GM21423 (cell line): ENCODE measurements around the gene TRAP1.

Experiments
- ATAC-seq: cut with Tn5 transposase; IDR thresholded peaks from one replicate; pipeline ENCODE4 v1.9.1; 2021; ENCODE audit warnings: mild to moderate bottlenecking, moderate library complexity; ENCODE audit not compliant: unreplicated experiment

The TRAP1 gene

GRCh38 chr16:3737181-3737580 is 19.9 kb upstream of the TRAP1 start:
- ATAC-seq: no peak

GRCh38 chr16:3736116-3736515 is 18.8 kb upstream of the TRAP1 start:
- ATAC-seq: no peak

- ATAC-seq: no peak
Observed at GRCh38 chr16:3735541-3735940, 18.2 kb upstream of the TRAP1 start.

DNA sequence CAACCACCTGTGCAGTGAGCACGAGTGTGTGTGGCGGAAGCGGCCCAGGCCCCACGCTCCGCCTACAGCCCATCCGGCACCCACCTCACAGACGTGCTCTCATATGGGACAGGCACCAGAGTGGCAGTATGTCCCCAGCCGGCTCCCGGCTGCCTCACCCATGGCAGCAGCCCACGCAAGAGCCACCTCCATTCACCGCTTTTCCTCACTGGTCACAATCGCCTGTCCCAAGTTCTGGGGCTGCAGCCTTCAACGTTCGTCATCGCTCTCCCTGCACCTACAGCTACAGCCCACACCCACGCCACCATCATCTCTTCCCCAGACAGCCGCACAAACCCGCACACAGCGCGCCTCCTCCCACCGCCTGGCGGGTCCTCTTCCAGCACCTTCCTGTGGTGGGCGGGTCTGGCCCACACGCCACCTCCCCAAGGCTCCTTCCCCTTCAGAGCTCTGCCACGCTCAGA is 17.5 kb upstream of the TRAP1 start:
- ATAC-seq: no peak

- ATAC-seq: no peak
Observed at GRCh38 chr16:3734084-3734757, 16.9 kb upstream of the TRAP1 start.

DNA sequence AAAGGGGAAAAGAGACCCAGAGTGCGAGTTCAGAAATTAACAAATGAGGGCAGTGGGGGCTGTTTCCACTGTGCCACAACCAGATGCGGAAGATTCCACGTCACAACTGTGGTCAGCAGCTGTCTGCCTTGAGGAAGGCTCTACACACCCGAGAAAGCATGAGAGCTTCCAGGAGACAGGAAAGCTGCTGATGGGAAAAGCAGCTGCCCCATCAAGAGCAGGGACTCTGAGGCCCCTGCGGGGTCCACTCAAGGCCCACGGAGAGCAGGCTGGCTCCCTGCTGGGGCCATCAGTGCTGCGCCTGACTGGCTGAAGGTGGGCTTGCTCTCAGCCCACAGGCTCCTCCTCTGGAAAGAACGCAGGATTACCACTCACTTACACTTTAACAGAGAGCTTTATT is 14.8 kb upstream of the TRAP1 start:
- ATAC-seq: no peak

- no peak for ATAC-seq
Observed at GRCh38 chr16:3731126-3731935, 14.0 kb upstream of the TRAP1 start.

DNA sequence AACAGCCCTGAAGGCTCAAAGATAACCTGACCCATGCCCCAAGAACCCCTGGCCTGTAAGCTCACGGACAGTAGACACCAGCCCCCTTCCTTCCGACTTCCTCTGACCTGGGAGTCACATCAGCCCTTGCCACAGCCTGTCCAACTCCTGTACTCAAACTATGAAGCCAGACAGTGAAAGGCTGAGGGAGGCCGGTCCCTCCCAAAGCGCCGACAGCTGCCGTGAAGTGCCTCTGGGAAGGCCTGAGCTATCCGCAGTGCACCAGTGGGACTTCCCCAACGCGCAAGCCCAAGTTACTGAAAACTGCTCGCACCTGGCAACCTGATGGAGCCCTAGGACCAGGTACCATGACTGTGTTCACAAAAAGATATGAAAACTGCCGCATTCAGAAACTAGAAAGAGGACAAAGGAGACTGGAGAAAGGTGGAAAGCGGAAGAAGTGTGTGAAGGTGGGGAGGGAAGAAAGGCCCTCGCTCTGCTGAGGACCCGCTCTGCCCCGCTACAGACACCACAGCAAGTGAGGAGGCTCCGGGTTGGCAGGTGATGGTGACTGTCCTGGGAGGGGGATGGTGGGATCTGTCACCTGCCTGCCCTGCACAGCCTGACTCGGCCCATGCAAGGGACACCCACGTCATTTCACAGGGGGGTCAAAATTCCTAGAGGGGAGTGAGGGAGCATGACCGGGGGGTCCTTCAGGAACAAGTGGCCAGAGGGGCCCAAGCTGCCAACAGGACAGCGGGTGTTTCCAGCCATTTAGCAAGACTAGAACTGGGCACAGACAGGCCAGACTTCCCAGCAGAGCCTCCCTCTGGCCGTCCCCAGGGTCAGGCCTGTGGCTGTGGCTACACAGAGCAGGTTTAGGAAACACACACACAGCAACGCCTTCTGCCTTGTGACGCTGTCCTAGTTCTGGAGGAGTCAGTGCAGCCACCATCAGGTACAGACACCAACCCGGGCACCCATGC is 13.1 kb upstream of the TRAP1 start:
- no peak for ATAC-seq

DNA sequence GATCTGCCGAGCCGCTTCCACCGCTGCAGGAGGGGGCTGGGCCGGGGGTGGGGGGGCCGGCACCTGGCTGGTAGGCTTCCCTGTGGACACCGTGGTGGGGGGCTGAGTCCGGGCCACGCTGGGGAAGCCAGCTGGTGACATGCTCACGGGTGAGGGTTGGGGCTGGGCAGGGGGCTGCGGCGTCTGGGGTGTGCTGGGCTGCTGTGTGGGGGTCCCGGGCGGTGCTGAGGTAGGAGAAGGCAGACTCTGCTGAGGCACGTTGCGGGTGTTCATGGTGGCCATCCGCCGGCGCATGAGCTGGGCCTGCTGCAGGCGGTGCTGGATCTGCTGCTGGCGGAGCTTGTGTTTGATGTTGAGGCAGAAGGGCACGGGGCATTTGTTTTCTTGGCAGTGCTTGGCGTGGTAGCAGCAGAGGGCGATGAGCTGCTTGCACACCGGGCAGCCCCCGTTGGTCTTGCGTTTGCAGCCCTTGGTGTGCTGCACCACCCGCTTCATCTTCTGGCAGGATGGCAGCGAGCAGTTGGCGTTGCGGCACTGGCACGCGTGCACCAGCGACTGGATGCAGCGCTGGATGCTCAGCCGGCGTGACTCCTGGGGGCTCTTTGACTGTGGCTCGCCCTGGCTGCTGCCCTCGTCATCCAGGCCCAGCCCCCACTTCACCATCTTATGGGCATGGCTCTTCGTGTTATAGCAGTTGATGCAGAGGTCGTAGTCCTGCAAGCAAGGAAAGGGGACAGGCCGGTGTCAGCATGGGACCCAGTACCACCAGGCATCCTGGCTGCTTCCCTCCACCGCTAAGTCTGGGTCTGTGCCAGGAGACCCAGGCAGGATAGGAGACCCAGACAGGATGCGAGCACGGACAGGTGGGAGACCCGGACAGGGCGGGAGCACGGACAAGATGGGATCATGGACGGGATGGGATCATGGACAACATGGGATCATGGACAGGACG is 12.1 kb upstream of the TRAP1 start:
- ATAC-seq: no peak

- no peak for ATAC-seq
Observed at GRCh38 chr16:3728424-3729160, 11.3 kb upstream of the TRAP1 start.

- no peak for ATAC-seq
Observed at GRCh38 chr16:3727806-3728381, 10.6 kb upstream of the TRAP1 start.

DNA sequence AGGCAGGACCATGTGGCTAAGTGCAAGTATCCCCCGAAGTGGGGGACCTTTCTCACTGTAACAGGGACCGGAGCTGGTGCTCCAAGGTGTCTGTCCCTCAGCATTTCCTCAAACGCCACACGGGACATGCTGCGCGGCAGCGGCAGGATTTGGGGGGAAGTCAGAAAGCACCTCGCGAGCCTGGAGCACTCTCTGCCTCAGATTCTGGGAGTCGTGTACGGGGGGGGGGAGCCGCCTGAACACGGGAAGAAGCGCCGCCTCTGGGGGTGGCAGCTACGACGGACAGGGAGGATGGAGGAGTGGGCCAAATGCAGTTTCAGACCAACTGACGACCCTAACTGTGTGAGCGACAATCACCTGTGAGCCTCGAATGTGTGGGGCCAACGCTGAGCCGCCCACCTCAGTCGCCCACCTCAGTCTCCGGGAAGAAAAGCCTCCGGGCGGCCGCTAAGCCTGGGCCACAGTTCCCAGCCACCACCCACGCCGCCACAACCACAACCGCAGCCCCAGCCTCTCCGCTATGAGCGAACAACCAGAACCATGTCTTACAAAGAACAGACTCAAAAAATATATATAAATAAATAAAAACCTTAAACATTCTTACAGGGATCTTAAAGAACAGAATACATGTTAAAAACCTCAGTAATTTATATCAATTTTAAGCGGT is 8.8 kb upstream of the TRAP1 start:
- ATAC-seq: no peak

GRCh38 chr16:3725276-3725675 is 8.0 kb upstream of the TRAP1 start:
- ATAC-seq: no peak

DNA sequence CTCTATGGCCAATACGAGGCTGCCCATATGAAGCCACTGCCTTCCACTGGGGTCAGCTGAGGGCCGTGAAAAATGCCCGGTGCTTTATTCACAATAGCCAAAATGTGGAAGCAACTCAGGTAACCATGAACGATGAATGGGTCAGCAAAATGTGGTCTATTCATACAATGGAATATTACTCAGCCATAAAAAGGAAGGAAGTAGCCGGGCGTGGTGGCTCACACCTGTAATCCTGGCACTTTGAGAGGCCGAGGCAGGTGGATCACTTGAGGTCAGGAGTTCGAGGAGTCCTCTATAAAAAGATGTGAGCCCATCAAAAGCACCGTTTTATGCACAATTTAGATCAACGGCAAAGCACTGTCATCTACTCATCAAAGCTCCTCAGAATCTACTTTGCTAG is 5.2 kb upstream of the TRAP1 start:
- ATAC-seq: no peak

DNA sequence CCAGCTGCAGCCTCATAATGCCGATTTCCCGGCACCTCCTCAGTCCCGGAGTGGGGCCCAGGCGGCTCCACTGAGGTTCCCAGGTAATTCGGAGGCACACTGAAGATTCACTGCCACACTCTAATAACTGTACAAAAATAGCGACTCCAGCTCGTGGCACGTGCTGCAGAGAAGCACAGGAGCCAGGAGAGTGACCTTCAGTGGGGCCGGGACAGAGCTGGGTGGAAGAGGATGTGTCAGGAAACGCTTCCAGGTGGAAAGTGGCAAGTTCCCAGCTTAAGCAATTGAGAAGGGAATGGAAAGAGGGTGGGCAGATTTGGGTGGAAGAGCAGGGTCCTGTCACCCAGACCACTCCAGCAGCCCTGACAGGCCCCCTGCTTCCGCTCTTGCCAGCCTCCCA is 3.1 kb upstream of the TRAP1 start:
- ATAC-seq: no peak

DNA sequence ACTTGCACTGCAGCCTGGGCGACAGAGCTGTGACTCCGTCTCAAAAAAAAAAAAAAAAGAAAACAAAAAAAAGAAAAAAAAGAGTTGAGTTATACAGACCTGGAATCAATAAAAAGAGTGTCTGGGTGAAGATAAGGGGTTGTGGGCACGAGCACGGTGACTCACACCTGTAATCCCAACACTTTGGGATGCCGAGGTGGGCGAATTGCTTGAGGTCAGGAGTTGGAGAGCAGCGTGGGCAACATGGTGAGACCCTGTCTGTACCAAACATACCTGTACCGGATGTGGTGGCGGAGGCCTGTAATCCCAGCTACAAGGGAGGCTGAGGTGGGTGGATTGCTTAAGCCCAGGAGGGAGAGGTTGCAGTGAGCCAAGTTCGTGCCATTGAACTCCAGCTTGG is 1.3 kb upstream of the TRAP1 start:
- ATAC-seq: no peak

DNA sequence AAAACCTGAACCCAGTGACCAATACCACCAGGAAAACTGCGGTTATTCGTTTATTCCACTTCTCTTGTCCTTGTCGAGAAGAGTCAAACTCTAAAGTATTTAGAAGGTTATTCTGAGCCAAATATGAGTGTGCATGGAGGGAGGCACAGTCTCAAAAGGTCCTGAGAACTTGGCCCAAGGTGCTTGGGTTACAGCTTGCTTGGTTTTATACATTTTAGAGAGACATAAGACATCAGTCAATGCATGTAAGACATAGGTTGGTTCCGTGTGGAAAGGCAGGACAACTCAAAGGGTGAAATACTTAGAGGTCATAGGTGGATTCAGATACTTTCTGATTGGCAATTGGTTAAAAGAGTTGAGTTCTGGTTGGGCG is 681 bp upstream of the TRAP1 start:
- ATAC-seq: no peak

- no peak for ATAC-seq
Observed at GRCh38 chr16:3716831-3717234, 491 bp downstream of the TRAP1 start.

DNA sequence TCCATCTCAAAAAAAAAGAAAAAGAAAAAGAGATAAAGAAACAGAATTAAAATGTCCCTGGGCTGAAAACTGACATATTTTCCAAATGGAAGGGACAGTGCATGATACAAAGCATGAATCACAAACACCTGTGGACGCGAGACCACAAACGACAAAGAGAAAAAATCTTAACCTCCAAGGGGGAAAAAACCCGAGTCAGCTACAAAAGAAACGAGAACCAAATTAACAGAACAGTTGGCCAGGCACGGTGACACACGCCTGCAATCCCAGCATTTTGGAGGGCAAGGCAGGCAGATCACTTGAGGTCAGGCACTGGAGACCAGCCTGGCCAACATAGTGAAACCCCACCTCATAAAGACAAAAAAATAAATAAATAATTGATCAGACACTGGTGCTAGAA is 1.9 kb downstream of the TRAP1 start:
- ATAC-seq: no peak
